Stimulated activated CD4-positive, alpha-beta T cell treated with anti-CD3 and anti-CD28 coated beads, Interleukin-2, amount 100 ng/mL, for 4 hours (primary cell): ENCODE measurements around the gene SLC22A1.
"Not testable (repeated sequence)": the region's sequence is repeated elsewhere in the genome, so short reads cannot be mapped to it uniquely, and the experiment has no call there.

Experiments
- DNase-seq: peaks from one replicate; pipeline ENCODE4 v3.0.0-alpha.2; 2020; ENCODE audit warnings: low read depth

SLC22A1 gene

DNA sequence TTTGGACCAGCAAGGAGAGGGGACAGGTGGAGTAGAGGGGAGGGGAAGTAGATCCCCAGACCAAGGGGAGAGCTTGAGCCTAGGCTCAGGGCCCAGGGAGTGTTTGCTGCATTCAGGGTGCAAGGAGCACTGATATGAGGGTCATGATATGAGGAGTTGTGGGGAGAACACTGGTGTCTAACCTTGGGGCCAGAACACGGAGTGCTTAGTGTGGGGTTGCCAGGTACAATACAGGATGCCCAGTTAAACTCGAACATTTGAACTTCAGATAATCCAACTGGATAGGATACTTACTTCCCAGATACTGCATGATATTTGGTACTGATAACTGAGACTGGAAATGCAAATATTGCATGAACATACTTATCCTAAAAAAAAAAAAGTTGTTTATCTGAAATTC lies 2.4 kb downstream of the SLC22A1 start:
- DNase-seq = no peak

- DNase-seq = no peak
Measured at GRCh38 chr6:160124605-160125004, 3.0 kb downstream of the SLC22A1 start.

GRCh38 chr6:160125105-160125504 lies 3.5 kb downstream of the SLC22A1 start:
- DNase-seq = not testable (repeated sequence)

GRCh38 chr6:160127270-160128124 lies 5.9 kb downstream of the SLC22A1 start:
- no peak for DNase-seq

- DNase-seq = no peak
Measured at GRCh38 chr6:160128125-160128683, 6.6 kb downstream of the SLC22A1 start.

DNA sequence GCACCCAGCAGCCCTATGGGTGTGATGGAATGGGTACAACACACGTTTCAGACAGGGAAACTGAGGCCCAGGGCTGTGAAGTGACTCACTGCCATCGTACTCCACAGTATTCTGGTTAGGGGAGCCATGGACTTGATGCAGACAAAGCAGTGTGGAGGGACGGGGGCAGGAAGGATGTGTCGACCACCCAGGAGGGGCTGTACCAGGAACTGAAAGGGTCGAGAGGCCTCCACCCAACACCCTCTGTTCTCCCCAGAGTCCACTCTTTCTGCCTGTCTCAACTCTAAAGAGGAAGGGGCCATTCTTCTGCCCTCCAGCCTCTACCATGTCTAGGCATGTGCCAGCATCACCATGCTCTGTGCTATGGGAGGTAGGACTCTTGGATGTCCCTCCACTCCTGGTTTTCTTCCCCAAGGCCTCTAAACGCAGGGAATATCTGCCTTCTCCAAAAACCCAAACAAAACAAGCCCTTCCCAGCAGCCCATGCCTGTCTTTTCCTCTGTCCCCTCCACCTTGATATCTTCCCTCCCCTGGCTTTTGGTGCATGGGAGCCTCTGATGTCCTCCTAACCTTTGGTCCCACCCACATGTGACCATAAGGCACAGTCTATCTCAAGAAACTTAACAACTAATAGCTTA lies 7.4 kb downstream of the SLC22A1 start:
- DNase-seq = no peak

- no peak for DNase-seq
Measured at GRCh38 chr6:160129881-160130615, 8.4 kb downstream of the SLC22A1 start.

DNA sequence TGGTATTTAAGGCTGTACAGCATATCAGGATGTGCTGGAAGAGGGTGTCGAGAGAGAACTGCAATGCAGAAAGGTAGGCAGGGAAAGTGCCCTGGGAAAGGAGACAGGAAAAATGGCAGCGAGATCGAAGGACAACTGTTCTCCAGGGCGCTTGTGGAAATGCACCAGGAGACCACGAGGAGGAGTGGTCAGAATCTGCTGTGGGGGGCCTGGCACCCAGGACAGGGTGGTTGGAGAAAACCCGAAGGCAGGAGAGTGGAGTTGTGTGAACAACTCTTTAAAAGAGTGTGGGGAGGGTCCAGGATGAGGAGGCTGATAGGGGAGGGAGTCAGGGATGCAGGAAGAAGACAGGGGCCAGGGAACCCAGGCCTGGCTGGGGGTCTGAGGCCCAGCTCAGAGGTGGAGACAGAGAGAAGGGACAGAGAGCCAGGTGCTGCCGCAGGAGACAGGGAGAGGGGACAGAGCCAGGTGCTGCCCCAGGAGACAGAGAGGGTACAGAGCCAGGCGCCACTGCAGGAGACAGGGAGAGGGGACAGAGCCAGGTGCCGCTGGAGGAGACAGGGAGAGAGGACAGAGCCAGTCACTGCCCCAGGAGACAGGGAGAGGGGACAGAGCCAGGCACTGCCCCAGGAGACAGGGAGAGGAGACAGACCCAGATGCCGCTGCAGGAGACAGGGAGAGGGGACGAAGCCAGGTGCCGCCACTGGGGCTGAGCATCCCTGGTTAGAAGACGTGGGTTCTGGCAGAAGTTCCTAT lies 9.3 kb downstream of the SLC22A1 start:
- no peak for DNase-seq

- DNase-seq = no peak
Measured at GRCh38 chr6:160131636-160132296, 10.2 kb downstream of the SLC22A1 start.

DNA sequence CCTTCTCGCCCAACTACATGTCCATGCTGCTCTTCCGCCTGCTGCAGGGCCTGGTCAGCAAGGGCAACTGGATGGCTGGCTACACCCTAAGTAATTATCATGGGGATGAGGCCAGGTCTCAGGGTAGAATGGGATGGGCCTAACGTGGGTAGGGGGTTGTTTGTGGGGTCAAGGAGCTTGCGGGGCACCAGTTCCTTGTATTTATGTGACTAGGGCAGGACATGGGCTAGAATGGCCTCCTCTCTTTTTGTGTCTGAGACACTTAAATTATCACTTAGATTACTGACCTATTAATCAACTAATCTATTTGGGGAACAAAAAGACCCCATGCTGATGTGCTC lies 10.7 kb downstream of the SLC22A1 start:
- DNase-seq = no peak

DNA sequence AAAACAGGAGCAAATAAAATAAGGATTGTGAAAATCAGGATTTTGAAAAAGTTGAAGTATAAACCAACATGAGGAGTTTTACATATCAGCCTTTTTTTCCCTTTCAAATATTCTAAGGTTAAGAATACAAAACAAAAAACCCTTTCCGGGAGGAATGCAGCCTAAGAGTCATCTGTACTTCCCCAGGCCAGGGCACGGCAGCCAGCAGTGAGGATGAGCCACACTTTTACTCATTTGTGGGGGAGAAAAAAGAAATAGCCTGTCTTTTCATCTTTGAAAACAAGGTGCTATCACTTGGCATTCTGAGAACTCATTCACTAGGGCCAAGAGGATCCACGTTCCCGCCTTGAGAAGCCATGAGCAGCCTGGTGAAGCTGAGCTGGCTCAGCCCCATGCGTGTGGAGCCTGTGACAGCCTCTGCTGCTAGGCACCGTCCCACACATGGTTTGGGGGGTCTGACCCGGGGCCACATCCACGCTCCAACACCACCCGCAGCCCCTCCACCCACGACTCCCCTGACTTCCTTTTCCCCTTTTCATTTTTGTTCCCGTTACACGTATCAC lies 11.2 kb downstream of the SLC22A1 start:
- DNase-seq = no peak

- DNase-seq = no peak
Measured at GRCh38 chr6:160133441-160134336, 12.1 kb downstream of the SLC22A1 start.

GRCh38 chr6:160134337-160134751 lies 12.7 kb downstream of the SLC22A1 start:
- DNase-seq = peak; percentile 18

DNA sequence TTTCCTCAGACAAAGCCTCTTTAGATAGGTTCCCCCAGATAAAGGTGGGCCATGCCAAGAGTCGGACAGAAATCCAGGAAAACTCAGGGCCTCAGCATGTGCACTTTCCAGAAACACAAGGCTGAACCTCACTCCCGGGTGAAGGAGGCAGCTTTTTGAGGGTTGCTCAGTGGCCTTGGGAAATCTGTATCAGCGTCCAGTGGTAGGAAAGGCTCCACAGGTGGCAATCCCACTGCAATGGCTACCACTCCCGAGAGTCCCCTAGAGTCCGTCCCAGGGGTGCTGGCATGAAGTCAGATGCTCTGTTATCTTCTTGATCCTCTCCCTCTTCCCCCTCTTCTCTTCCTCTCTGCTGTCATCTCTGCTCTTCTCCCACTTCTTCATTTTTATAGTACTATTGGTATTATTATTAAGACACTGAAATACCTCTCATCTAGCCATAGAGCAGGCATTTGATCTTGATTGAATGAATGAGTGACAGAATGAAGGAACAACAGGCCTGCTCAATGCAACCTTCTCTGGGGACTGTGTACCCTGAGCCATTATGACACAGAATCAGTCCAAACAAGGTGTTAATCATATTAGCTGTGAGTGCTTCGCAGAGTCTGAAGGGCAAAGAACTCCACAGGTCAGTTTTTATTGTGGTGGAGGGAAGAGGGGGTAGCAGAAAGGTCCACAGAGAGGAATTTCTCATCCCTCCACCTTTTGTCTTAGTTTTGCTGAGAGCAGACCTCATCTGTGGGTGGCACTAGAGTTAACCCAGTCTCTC lies 13.3 kb downstream of the SLC22A1 start:
- DNase-seq = no peak

DNA sequence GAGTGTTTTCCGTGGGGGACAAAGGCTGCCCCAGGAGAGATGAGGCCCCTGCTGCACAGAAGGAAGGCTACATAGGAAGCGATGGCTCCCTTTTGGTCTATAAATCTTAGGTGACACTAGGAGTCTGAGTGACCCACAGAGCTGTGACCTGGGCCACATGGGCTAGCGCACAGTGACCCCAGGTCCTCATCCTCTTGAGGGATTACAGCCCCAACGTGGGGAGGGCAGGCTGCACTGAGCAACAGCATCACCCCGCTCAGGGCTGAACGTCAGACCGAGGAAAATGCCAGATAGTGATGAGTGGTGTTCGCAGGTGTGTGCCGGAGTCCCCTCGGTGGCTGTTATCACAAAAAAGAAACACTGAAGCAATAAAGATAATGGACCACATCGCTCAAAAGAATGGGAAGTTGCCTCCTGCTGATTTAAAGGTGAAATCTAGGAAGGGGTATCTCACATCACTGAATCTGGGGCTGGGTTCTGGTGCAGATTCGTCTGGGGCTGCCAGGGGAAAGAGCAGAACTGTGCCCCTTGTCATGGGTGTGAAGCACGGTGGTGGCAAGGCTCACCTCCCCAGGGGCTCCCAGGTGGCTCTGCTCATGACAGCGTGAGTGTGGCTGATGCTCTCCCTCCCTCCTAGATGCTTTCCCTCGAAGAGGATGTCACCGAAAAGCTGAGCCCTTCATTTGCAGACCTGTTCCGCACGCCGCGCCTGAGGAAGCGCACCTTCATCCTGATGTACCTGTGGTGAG lies 14.5 kb downstream of the SLC22A1 start:
- no peak for DNase-seq

GRCh38 chr6:160137130-160137988 lies 15.7 kb downstream of the SLC22A1 start:
- no peak for DNase-seq
